ENCODE measurements around the gene PTPN7.
A peak's percentile ranks its signal among the peaks of the same experiment; 100 is the strongest.

The PTPN7 gene

GRCh38 chr1:202163281-202164270 lies 3.2 kb upstream of the PTPN7 start:
- Histone ChIP-seq H3K9ac (ENCODE audit: low read length) (no peak overlapping the region), H4K20me1 (ENCODE audit: insufficient read depth, low read length) (no peaks in the 10 kb centered on the region), H2AFZ (ENCODE audit: low read length) (no peak overlapping the region), H3K4me2 (ENCODE audit: low read length) (no peak overlapping the region), H3K27me3 (ENCODE audit: insufficient read depth, low read length) (no peaks in the 10 kb centered on the region), H3K9me3 (ENCODE audit: low read length) (no peaks in the 10 kb centered on the region), H3K36me3 (ENCODE audit: insufficient read depth, low read length) (0 out of 2 replicates have a peak, but pooled peaks cover 4% of the 10 kb centered on the region), H3K9me2 (ENCODE audit: low read depth, low read length) (no peaks in the 10 kb centered on the region), H3F3A (ENCODE audit: insufficient read depth, low read length) (no peaks in the 10 kb centered on the region), H3K4me1 (ENCODE audit: insufficient read depth, low read length, severe bottlenecking) (peaks cover 54% of the 10 kb centered on the region), H3K27ac (ENCODE audit: low read depth, low read length, poor library complexity, severe bottlenecking) (no peak overlapping the region), H3K79me2 (ENCODE audit: insufficient read depth, low read length) (no peaks in the 10 kb centered on the region), H3K4me3 (ENCODE audit: low read depth, low read length, poor library complexity, severe bottlenecking) (no peak overlapping the region)
- TF ChIP-seq CTCF (IDR thresholded peaks at IDR 0.05; ENCODE audit: low read length) (no peak), EZH2 (IDR thresholded peaks at IDR 0.05; ENCODE audit: borderline replicate concordance, low read length) (no peak)

GRCh38 chr1:202162418-202163280 lies 2.2 kb upstream of the PTPN7 start:
- Histone ChIP-seq H3K9me2 (ENCODE audit: low read depth, low read length) (no peaks in the 10 kb centered on the region), H3K4me1 (ENCODE audit: insufficient read depth, low read length, severe bottlenecking) (peaks cover 63% of the 10 kb centered on the region), H2AFZ (ENCODE audit: low read length) (no peak overlapping the region), H3K36me3 (ENCODE audit: insufficient read depth, low read length) (peaks cover 10% of the 10 kb centered on the region; the same call in 1 of the 2 replicates), H3K27ac (ENCODE audit: low read depth, low read length, poor library complexity, severe bottlenecking) (no peak overlapping the region), H3K79me2 (ENCODE audit: insufficient read depth, low read length) (no peaks in the 10 kb centered on the region), H3K9me3 (ENCODE audit: low read length) (no peaks in the 10 kb centered on the region), H3K4me3 (ENCODE audit: low read depth, low read length, poor library complexity, severe bottlenecking) (no peak overlapping the region), H4K20me1 (ENCODE audit: insufficient read depth, low read length) (no peaks in the 10 kb centered on the region), H3K27me3 (ENCODE audit: insufficient read depth, low read length) (no peaks in the 10 kb centered on the region), H3K9ac (ENCODE audit: low read length) (no peak overlapping the region; the same call in 1 of the 2 replicates), H3K4me2 (ENCODE audit: low read length) (peak overlapping the region; percentile 93), H3F3A (ENCODE audit: insufficient read depth, low read length) (no peaks in the 10 kb centered on the region)
- no peak for TF ChIP-seq CTCF (IDR thresholded peaks at IDR 0.05; ENCODE audit: low read length)
- TF ChIP-seq EZH2 (IDR thresholded peaks at IDR 0.05; ENCODE audit: borderline replicate concordance, low read length) = no peak

GRCh38 chr1:202162047-202162417 lies 1.6 kb upstream of the PTPN7 start:
- Histone ChIP-seq H3K4me1 (ENCODE audit: insufficient read depth, low read length, severe bottlenecking) (peaks cover 65% of the 10 kb centered on the region), H3K9ac (ENCODE audit: low read length) (peak overlapping the region; percentile 22; the same call in 1 of the 2 replicates), H3K4me2 (ENCODE audit: low read length) (peak overlapping the region; percentile 93)

More at GRCh38 chr1:202162047-202162417, 1.6 kb upstream of the PTPN7 start:
- TF ChIP-seq EZH2 (IDR thresholded peaks at IDR 0.05; ENCODE audit: borderline replicate concordance, low read length) = no peak
- no peak for TF ChIP-seq CTCF (IDR thresholded peaks at IDR 0.05; ENCODE audit: low read length)
- Histone ChIP-seq H4K20me1 (ENCODE audit: insufficient read depth, low read length) (no peaks in the 10 kb centered on the region), H3K9me3 (ENCODE audit: low read length) (no peaks in the 10 kb centered on the region), H3K27me3 (ENCODE audit: insufficient read depth, low read length) (no peaks in the 10 kb centered on the region), H3K36me3 (ENCODE audit: insufficient read depth, low read length) (peaks cover 16% of the 10 kb centered on the region; the same call in 1 of the 2 replicates), H2AFZ (ENCODE audit: low read length) (no peak overlapping the region), H3K9me2 (ENCODE audit: low read depth, low read length) (no peaks in the 10 kb centered on the region), H3F3A (ENCODE audit: insufficient read depth, low read length) (no peaks in the 10 kb centered on the region), H3K4me3 (ENCODE audit: low read depth, low read length, poor library complexity, severe bottlenecking) (peak overlapping the region; percentile 4), H3K27ac (ENCODE audit: low read depth, low read length, poor library complexity, severe bottlenecking) (no peak overlapping the region), H3K79me2 (ENCODE audit: insufficient read depth, low read length) (no peaks in the 10 kb centered on the region)
